HG03460 (cell line): ENCODE results near the gene BLOC1S1.

ENCODE experiments used
- ATAC-seq: cut with Tn5 transposase; IDR thresholded peaks from one replicate; pipeline ENCODE4 v1.9.1; 2021; ENCODE audit not compliant: unreplicated experiment

Gene BLOC1S1

DNA sequence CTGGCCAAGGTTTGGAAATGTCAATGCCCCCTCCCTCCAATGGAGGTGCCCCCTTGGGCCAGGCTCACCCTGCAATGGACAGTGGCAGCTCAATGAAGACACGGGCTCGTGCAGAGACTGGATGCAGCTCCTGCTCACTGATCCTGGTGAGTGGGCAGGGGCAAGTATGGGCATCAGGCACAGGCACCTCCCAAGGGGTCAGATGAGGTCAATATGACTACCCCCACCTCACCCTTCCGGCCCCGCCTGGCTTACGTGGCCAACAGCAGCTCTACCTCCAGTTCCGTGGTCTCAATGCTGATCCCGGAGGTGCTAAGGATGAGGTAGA, 21.7 kb upstream of the BLOC1S1 start:
- no peak for ATAC-seq

DNA sequence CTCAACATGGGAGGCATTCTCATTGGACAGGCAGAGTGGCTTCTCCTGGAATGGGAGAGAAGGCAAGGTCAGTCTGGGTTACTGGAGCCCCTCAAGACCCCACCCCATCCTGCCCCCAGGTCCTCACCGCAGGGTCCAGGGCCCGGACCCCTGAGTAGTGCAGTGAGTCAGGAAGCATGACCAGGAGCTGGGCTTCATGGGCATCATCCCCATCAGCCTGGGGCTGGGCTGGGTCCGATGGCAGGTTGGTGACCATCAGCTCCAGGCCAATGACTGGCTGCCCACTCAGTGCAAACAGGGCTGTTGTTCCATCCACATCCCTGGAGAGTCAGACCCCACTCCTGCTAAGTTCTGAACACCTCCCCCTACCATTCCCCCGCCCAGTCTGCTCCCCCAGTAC, 21.2 kb upstream of the BLOC1S1 start:
- ATAC-seq = no peak

DNA sequence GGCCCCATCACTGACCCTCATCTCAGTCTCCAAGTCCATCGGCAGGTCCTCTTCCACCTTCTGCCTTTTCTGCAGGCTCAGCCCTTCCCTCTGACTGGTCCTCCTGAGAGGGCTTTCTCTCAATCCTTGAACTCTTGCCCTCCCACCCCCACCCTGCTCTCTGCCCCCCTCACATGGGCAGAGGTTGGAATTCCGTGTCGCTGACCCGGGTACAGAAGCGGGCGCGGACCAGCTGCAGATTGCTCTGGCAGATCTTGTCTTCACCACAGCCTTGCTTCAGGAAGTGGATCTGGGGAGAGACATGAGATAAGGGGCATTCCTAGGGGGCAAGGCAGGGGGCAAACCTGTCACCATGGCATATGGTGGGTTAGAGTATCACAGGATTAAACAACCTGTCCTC, 20.5 kb upstream of the BLOC1S1 start:
- no peak for ATAC-seq

DNA sequence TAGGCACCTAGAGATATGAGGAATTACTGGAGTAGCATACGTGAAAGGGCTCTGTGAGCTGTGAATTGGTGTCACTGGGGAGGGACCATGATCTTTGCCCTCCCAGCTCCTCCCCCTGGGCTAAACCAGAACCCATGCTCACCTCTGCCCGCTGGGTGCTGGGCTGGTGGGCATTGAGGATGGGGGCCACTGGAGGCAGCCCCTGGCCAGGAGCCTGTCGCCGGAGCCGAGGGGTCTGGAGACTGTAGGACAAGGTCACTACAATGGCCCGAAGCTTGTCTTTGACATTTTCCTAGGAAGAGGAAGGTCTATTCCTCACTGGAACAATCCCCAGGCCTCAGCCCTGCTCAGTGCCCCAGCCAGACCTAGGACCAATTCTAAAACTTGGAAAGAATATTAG, 19.7 kb upstream of the BLOC1S1 start:
- ATAC-seq = no peak

DNA sequence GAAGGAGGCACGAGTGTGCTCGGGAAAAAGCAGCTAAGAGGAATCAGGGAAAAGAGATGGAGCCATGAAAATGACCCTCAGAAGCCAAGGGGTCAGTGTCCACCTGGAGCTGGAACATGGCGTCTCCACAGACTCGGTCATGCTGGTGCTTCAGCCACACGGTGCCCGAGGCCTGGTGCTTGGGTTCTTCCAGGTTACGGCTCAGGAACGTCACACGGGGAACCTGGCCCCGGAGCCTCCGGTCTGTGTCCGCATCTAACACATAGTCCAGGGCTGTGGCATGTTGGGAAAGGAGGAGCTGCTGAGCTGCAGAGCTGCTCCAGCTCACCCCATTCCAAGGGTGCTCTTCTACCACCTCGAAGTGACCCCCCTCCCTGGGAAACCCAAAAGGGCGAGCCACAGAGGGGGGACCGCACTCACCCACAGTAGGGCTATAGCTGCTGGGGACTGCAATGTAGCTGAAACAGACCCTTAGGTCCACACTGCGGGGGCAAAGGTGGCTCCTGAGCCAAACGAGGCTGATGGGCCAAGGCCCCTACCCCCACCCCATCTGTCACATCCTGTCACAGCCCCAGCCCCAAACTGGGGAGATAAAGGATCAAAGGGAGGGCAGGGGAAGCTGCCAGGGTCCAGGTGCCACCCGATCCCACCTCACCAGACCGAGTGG, 18.9 kb upstream of the BLOC1S1 start:
- no peak for ATAC-seq

DNA sequence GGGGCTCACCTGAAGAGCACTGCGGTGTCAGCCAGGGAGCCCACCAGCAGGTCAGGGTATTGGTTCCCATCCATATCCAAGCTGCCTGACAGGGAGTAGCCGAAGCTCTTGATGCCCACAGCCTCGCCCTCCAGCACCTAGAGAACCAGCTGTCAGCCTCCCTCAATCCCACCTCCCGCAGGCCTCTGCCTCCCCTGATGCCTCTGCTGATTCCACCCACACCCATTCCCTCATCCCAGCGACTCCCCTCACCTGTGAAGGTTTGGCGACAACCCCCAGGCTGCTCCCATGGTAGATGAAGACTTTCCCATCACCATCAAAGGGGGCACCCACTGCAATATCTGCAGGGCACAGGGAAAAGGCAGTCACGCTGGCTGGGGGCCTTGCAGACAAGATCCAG, 18.2 kb upstream of the BLOC1S1 start:
- ATAC-seq = no peak

DNA sequence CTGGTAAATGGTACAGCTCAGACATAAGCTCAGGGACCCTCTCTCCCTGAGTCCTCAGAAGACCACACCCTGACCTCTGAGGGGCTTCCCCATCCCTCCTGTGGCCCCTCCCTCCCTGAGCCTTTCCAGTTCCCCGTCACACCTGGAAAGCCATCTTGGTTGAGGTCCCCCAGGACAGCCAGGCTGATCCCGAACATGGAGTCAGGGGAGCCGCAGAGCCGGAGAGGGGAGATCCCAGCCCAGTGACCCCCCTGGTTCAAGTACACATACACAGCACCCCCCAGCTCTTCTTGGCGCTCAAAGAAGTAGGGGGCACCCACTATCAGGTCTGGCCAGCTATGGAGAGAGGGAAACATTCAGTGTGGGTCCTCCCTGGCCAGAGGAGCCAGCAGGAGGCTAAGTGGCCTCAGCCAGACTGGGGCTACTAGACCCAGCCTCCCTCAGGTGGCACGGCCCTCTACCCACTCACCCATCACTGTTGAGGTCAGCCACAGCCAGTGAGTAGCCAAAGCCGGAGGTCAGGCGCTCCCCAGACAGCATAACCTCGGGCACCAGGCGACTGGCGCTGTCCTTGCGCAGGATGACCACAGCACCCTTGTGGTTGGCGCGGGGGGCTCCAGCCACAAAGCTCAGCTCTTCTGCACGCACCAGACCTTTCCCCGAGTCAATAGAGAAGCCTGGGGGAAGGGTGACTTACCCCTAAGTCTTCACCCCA, 17.4 kb upstream of the BLOC1S1 start:
- ATAC-seq = no peak

DNA sequence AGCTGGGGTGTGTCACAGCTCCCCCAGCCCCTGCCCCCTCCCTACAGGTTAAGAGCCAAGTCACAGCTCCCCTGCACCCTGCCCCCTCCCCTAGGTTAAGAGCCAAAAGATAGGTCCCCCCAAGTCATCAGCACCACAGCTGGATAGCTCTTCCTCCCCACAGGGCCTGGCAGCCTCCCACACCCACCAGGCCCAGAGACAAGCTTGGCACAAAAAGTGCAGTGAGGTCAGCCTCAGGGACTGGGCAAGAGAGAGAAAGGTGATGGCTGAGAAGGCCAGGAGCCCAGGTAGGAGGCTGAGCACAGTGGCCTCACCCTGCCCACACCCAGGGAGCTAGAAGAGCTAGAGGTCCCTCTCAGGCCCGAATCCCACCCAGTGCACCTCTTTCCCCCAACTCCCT, 16.9 kb upstream of the BLOC1S1 start:
- ATAC-seq = no peak

DNA sequence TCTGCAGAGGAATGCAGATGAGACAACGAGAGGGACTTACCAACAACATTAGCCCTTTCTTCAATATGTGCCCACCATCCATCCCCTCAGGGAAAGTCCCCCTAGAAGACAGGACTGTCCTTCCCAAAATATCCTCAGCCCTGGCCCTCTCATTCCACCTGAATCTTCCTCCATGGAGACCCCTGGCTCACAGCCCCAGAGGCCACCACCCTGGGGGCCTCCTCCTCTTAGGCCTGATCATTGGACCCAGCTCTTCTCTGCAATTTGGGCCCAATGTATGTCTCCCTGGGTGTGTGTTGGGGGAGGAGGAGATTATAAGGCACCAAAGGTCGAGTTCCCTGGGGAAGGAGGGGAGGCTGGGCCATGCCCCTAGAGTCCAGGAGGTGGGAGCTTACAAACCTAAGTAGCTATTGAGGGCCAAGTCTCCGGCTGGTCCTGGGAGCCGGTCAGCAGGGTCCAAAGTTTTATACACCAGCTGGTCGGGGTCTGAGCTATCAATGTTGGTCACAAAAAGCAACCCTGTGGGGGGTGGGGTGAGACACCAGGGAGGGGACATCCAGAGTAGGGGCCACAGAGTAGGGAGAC, 16.3 kb upstream of the BLOC1S1 start:
- no peak for ATAC-seq

DNA sequence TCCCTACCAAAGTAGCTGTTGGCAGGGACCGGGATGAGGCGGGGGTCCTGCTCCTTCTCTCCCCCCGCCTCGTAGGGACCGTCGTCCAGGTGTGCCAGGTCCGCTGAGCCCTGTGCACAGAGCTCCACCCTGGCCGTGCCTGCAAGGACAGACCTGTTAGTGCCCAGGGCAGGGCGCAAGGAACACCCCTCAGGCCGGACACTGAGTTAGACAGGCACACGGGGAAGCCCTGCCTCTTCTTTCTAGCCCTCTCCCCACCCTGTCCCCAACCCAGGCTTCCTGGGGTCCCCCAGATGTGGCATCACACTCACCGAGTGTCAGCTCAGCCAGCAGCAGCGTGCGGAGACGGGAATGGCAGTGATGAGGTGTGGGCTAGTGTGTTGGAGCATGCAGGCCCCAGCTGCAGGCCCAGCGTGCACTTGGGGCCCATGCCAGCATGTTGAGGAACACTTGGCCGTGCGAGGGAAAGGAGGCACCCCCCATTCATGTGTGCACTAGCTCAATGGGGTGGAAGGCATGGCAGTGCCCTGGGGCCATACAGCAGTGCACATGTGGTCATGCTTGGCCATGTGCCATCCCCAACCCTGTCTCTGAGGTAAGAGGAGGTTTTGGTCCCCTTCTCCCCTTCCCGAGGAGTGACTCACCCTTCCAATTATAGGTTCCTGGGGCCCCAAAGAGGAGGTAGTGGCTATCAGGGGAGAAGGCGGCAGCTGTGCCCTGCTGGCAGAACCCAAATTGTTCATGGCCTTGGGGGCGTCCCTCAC, 15.4 kb upstream of the BLOC1S1 start:
- ATAC-seq = no peak

DNA sequence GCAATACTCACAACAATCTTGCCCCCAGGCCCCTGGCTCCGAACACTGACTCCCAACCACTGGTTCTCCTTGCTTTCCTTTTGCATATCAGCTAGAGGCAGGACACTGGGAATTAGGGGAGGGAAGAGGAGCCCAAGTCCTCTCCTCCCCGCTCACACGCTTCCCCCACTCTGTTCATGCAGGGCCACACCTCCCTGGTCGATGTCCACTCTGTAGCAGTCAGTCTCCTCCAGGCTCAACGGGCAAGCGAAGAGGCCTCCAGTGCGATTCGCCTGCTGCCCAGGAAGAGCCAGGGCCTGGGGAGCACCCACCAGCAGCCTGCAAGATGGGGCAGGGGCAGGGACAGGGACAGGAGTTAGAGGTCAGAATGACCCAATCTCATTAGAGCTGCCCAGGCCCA, 13.0 kb upstream of the BLOC1S1 start:
- ATAC-seq = no peak

DNA sequence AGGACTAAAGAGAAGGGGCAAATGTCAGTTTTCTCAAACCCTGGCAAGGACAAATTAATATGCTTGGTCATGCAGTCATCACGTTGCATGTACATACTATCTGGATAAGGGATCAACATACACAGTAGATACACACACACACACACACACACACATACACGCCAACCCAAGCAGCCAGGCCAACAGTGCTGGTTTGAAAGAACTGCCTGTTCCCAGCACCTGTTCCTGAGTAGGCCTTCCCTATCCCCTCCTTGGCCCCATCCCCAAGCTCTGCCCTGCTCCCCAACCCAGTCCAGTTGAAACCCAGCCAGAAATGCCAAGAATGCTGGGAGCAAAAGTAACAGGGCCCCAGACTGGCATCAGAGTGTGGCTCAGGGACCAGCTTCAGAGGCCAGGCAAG, 12.6 kb upstream of the BLOC1S1 start:
- ATAC-seq = no peak

DNA sequence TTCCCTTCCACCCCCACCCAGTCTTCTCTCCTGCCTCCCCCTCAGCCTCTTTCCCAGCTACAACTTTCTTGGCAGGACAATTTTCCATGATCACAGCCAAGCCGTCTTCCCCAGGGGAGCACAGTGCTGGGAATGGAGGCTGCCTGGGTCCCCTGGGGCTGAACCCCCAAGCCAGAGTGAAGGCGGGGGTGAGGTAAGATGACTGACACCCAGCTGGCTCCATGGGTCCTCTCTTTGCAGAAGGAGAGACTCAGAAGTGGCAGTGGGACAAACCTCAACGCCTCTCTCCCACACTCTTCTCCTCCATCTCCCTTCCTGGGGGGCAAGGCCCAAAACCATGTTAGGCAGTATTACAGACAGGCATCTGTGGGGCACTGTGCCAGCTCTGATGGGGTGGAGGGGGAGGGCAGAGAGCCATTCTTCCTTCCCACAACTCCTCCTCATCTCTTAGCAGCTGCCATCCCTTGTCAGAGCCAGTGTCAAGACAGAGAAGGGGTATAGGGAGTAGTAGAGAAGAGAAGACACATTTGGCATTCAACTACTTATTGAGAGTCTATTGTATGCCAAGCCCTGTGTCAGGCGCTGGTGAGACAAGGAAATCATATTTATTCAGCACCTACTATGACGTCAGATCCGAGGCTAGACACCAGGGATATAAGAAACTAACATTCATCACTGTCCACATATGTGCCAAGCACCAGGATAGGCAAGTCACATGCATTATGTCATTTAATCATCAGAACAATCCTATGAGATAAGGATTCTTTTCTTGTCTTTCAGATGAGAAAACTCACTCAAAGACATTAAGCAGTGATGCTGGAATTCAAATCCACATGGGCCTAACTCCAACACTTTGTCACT, 11.7 kb upstream of the BLOC1S1 start:
- no peak for ATAC-seq

DNA sequence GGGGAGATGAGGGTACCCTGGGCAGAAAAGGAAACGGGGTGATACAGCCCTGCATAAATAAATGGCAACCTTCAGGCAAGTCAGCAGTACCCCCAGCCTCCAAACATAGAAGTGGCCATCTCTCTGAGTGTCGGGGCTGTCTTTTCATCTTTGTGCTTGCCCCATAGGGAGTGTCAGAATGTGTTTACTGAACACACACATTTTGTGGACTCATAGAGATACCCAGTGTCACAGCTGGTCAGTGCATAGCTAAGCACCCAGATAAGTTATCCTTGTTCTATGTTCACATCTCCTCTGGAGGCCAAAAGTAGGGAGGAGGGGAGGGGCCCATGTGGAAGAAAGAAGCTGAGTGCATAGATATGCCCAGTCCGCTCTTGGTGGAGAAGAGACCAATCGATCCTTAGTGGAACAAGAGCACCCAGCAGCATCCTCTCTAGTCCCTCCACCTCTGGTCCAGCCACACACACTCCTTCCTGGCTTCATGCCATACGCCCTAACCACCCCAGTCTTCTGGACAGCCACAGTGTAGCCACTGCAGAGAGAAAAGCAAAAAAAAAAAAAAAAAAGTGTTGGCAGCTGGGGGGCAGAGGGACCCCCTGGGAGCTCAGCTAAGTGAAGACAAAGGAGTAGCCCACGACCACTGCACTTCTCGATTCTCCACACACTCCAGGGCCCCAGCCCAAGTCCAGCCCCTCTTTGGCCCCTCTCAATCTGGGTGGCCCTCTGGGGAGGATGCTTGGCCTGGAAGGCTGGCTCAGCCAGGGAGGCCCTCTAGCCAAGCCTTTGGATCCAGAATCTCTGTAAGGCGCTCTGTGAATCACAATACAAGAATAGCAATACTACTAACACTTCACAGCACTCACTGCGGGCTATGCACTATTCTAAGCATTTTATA, 10.8 kb upstream of the BLOC1S1 start:
- ATAC-seq = no peak

DNA sequence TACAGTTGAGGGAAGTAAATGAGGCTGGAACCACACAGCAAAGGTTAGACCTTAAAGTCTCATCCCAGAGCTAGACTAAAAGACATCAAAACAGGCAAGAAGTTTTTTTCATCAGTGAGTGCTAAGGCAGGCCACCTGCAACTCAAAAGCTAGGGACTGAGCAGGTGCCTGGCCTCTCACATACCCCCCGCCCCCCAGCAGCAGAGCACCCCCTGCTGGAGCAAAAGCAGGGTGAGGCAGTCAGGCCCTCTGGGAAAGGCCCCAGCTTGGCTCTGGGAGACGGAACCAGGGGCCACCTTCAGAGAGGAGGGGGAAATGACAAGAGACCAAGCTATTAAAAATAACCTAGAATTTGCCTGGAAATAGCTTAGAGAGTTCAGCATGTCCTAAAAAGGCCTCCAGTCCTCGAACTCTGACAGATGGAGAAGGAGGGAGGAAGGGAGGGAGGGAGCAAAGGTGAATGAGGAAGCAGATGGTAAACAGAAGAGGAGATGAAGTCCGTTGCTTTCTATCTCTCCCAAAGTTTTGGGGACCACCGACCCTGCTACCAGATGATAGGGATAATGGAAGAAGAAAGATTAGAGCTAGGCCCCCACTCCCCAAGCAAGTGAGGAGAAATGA, 10.0 kb upstream of the BLOC1S1 start:
- ATAC-seq = no peak

DNA sequence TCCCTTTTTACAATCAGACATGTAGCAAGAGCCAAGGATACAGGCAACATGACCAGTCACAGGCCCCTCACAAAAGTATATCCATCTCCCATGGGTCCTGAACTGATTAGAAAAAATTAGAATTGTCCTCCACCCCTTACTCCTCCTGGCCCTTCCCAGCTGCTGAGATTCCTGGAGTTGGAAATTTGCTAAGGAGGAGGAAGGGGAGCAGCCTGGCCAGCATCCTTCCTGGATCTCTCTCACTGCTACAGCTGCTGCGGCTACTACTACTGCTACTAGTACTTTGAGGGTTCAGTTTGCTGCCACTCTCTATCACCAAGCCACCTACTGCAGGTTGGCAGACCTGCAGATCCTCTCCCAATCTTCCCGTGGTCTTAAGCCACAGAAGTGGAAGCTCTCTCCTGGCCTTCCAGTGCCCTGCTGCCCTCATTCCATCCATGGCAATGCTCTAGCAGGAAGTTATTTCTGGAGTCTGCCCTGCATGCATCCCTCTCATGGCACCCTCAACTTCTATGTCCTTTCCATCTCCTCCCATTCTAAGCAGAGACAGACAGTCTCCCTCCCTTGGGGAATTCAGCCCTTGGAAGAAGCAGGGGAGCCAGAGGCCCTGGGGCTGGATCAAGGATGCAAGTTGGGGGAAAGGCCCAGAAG, 9.2 kb upstream of the BLOC1S1 start:
- ATAC-seq = no peak

DNA sequence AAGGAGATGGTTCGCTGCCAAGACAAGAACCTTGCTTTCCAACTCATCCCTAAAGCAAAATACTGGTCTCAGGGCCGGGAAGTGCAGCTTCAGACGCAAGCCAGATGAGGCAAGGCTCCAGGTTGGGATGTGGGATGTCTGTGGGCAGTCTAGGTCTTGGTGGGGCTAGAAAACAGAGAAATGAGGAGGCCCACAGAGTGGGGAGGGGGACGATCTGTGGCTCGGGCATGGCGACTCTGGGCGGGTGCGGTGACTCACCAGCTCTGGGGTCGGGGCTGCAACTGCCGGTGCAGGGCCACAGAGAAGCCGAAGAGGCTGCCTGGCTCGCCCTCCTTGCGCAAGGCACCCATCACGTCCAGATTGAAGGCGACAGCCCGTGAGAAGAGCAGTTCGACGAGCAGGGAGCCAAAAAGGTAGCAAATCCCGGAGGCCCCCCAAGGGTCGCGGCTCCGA, 8.6 kb upstream of the BLOC1S1 start:
- ATAC-seq = no peak

DNA sequence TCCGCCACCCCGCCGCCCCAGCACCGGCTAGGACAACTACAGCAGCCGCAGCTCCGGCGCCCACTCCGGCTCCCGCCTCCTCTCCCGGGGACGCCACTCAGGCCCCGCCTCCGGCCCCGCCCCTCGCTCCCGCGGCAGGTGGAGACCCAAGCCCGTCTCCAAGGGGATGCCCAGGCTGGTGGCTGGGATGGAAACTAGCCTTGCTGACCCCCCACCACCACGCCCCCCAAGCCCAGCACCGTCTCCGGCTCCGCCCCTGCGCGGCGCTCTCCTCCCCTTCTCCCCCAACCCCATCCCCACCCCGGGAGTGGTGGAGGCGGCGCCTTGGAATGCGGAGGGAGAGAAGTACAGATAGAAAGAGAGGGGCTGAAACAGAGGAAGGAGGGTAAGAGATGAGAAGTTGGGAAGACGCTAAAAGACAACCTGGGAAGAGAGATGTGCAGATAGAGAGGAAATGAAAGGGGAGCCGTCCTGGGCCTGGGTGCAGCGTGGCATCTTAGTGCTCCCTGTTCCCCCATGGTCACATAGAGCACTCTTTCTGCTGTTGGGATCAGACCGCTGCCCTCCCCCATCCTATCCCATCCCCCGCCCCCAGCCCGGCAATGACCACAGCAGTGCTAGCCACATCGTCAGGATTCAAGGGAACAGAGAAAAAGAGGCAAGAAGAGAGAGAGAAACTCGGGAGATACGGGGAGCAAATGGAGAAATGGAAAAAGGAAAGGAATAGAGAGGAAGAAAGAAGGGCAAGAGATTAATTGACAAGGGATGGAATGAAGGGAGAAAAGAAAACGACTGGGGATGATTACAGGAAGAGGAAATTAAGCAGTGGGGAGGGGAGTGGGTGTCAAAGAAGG, 7.8 kb upstream of the BLOC1S1 start, which contains the start of gene ITGA7:
TSS of gene ITGA7 (minus strand) at position 64 of the 854 bp plus-strand sequence. CDS start 222 bp downstream, outside the sequence.
- peak; percentile 62 for ATAC-seq
